GM19240 (cell line): ENCODE results near the gene SCAMP2.
"Not testable (repeated sequence)": the region's sequence is repeated elsewhere in the genome, so short reads cannot be mapped to it uniquely, and the experiment has no call there.

Source experiments
- DNase-seq: peaks from one replicate; pipeline ENCODE4 v3.0.0; 2011; ENCODE audit warnings: low spot score; ENCODE audit not compliant: insufficient read length

SCAMP2 gene

GRCh38 chr15:74890665-74890960, 17.4 kb upstream of the SCAMP2 start:
- no peak for DNase-seq

GRCh38 chr15:74889883-74890664, 16.9 kb upstream of the SCAMP2 start, which contains the start of gene MPI:
TSS of gene MPI (plus strand) at chr15:74890042. CDS start at chr15:74890074, 32 bp downstream.
- peak; percentile 99 for DNase-seq

GRCh38 chr15:74889390-74889882, 16.3 kb upstream of the SCAMP2 start:
- DNase-seq: no peak

- DNase-seq: no peak
These were observed 15.6 kb upstream of the SCAMP2 start for GRCh38 chr15:74888716-74889115.

- DNase-seq: not testable (repeated sequence)
These were observed 14.5 kb upstream of the SCAMP2 start for GRCh38 chr15:74887537-74888193.

- no peak for DNase-seq
These were observed 12.3 kb upstream of the SCAMP2 start for GRCh38 chr15:74885461-74885860.

- DNase-seq: no peak
These were observed 11.5 kb upstream of the SCAMP2 start for GRCh38 chr15:74884428-74885223.

- DNase-seq: no peak
These were observed 9.4 kb upstream of the SCAMP2 start for GRCh38 chr15:74882528-74882927.

GRCh38 chr15:74878273-74878672, 5.1 kb upstream of the SCAMP2 start:
- DNase-seq: no peak

- no peak for DNase-seq
These were observed 725 bp upstream of the SCAMP2 start for GRCh38 chr15:74873756-74874424.

GRCh38 chr15:74872702-74873035, 496 bp downstream of the SCAMP2 start:
- DNase-seq: no peak

GRCh38 chr15:74870436-74871215, 2.5 kb downstream of the SCAMP2 start:
- no peak for DNase-seq

- DNase-seq: peak; percentile 81
These were observed 3.3 kb downstream of the SCAMP2 start for GRCh38 chr15:74869726-74870407.

GRCh38 chr15:74869372-74869725, 3.8 kb downstream of the SCAMP2 start:
- no peak for DNase-seq

GRCh38 chr15:74868059-74868458, 5.1 kb downstream of the SCAMP2 start:
- DNase-seq: no peak

- no peak for DNase-seq
These were observed 5.6 kb downstream of the SCAMP2 start for GRCh38 chr15:74867466-74868038.

GRCh38 chr15:74866090-74866489, 7.1 kb downstream of the SCAMP2 start:
- DNase-seq: no peak

GRCh38 chr15:74865316-74865715, 7.8 kb downstream of the SCAMP2 start:
- DNase-seq: no peak

GRCh38 chr15:74864296-74864695, 8.9 kb downstream of the SCAMP2 start:
- no peak for DNase-seq
